MV-4-11 (cell line): ENCODE measurements around the gene MAPK11.

Experiments used
- DNase-seq: peaks from one replicate; lab custom pipeline; 2025; lab: John Stamatoyannopoulos, UW

MAPK11 gene

GRCh38 chr22:50248196-50249081 lies 21.7 kb downstream of the MAPK11 start:
- no peak for DNase-seq

GRCh38 chr22:50247748-50248147 lies 22.4 kb downstream of the MAPK11 start:
- peak; percentile 61 for DNase-seq

- no peak for DNase-seq
Measured at GRCh38 chr22:50246242-50247175, 23.7 kb downstream of the MAPK11 start.

- DNase-seq: no peak
Measured at GRCh38 chr22:50245214-50246072, 24.7 kb downstream of the MAPK11 start.

- peak; percentile 89 for DNase-seq
Measured at GRCh38 chr22:50244420-50245213, 25.6 kb downstream of the MAPK11 start, which contains the start of gene TUBGCP6. TSS of gene TUBGCP6 (minus strand) at chr22:50245023. CDS start at chr22:50244459, 564 bp downstream.

GRCh38 chr22:50243685-50244419 lies 26.3 kb downstream of the MAPK11 start:
- DNase-seq: no peak

- no peak for DNase-seq
Measured at GRCh38 chr22:50242406-50242949, 27.7 kb downstream of the MAPK11 start.

GRCh38 chr22:50238755-50239154 lies 31.4 kb downstream of the MAPK11 start:
- no peak for DNase-seq

- DNase-seq: peak; percentile 30
Measured at GRCh38 chr22:50236731-50237409, 33.3 kb downstream of the MAPK11 start.

GRCh38 chr22:50233223-50233622 lies 37.0 kb downstream of the MAPK11 start:
- no peak for DNase-seq

- DNase-seq: no peak
Measured at GRCh38 chr22:50232481-50233151, 37.6 kb downstream of the MAPK11 start.

GRCh38 chr22:50229370-50229769 lies 40.8 kb downstream of the MAPK11 start:
- DNase-seq: no peak

GRCh38 chr22:50228366-50228765 lies 41.8 kb downstream of the MAPK11 start:
- DNase-seq: no peak

GRCh38 chr22:50227579-50228215 lies 42.5 kb downstream of the MAPK11 start:
- no peak for DNase-seq

- DNase-seq: no peak
Measured at GRCh38 chr22:50226875-50227165, 43.4 kb downstream of the MAPK11 start.

- no peak for DNase-seq
Measured at GRCh38 chr22:50226063-50226874, 43.9 kb downstream of the MAPK11 start.

GRCh38 chr22:50225200-50225969 lies 44.8 kb downstream of the MAPK11 start:
- DNase-seq: no peak
